B cell (primary cell): ENCODE measurements around the gene CCDC38.

ENCODE experiments used
- CTCF ChIP-seq: fragments of 200-600 bp; IDR thresholded peaks from one replicate; pipeline ENCODE4 v1.8.0; 2022; ENCODE audit warnings: antibody characterized with exemption, mild to moderate bottlenecking
- EZH2 ChIP-seq: IDR thresholded peaks from 2 replicates; pipeline ENCODE4 v1.6.1; 2012; ENCODE audit warnings: borderline replicate concordance, low read depth, mild to moderate bottlenecking, moderate library complexity, low read length; ENCODE audit not compliant: insufficient read depth, poor library complexity, severe bottlenecking

- TF ChIP-seq CTCF (no peak), EZH2 (no peak)
Measured at GRCh38 chr12:95881331-95881955, 61.0 kb downstream of the CCDC38 start.
